HEK293 (cell line): ENCODE measurements around the gene CCL2.

ENCODE experiments used
- CTCF ChIA-PET: fragments of 350-600 bp; formaldehyde crosslinking; extraction: SDS; loops from one replicate; lab custom pipeline; 2021; ENCODE audit warnings: antibody characterized with exemption; lab: Yijun Ruan, JAX
- POLR2A ChIA-PET: fragments of 300-600 bp; formaldehyde crosslinking; extraction: SDS; loops from one replicate; lab custom pipeline; 2020; ENCODE audit warnings: antibody characterized with exemption, inconsistent platforms; lab: Yijun Ruan, JAX
- H3K27ac ChIP-seq: fragments of 200-500 bp; sonication (Bioruptor generic); 2 replicates; pipeline ENCODE4 v1.5.1; 2014; ENCODE audit warnings: low read depth, low read length, control low read depth, inconsistent platforms; ENCODE audit errors: extremely low read depth
- H3K36me3 ChIP-seq, 2 experiments: fragments of 200-500 bp in 1 of 2; sonication (Bioruptor generic) in 1 of 2; 1 replicate in 1 of 2; 2 replicates in 1 of 2; pipeline ENCODE4 v1.5.1; 2014 to 2017; ENCODE audit warnings: inconsistent platforms in 2 of 2, low read length in 2 of 2; ENCODE audit not compliant: control insufficient read depth in 2 of 2, insufficient read depth in 1 of 2
- H3K4me1 ChIP-seq: fragments of 200-500 bp; sonication (Bioruptor generic); 2 replicates; pipeline ENCODE4 v1.5.1; 2014; ENCODE audit warnings: mild to moderate bottlenecking, low read length, inconsistent platforms; ENCODE audit not compliant: control insufficient read depth, insufficient read depth
- H3K4me3 ChIP-seq: 2 replicates; pipeline ENCODE4 v1.5.1; 2011; ENCODE audit warnings: low read depth, mild to moderate bottlenecking, control low read depth, low read length, moderate library complexity
- H3K9me3 ChIP-seq: fragments of 200-500 bp; sonication (Bioruptor generic); 2 replicates; pipeline ENCODE4 v1.5.1; 2014; ENCODE audit warnings: low read depth, low read length, inconsistent platforms; ENCODE audit not compliant: control insufficient read depth, insufficient read depth
- IKZF3 ChIP-seq: fragments of 450-650 bp; IDR thresholded peaks from 2 replicates; pipeline ENCODE4 v1.5.0; 2018; ENCODE audit warnings: missing biosample characterization, mild to moderate bottlenecking, missing genetic modification characterization, moderate library complexity
- KLF10 ChIP-seq: fragments of 450-650 bp; IDR thresholded peaks from 2 replicates; pipeline ENCODE4 v1.5.1; 2018; ENCODE audit warnings: missing biosample characterization, mild to moderate bottlenecking, missing genetic modification characterization
- ZNF146 ChIP-seq: fragments of 450-650 bp; formaldehyde crosslinking; IDR thresholded peaks from 2 replicates; pipeline ENCODE4 v1.5.1; 2016; ENCODE audit warnings: missing biosample characterization, missing genetic modification characterization
- ZNF169 ChIP-seq: fragments of 450-650 bp; formaldehyde crosslinking; IDR thresholded peaks from 2 replicates; pipeline ENCODE4 v1.5.1; 2016; ENCODE audit warnings: missing biosample characterization, missing genetic modification characterization
- ZNF184 ChIP-seq: fragments of 450-650 bp; IDR thresholded peaks from 2 replicates; pipeline ENCODE4 v1.5.1; 2018; ENCODE audit warnings: missing biosample characterization, mild to moderate bottlenecking, missing genetic modification characterization
- ZNF2 ChIP-seq: fragments of 450-650 bp; formaldehyde crosslinking; IDR thresholded peaks from 2 replicates; pipeline ENCODE4 v1.5.1; 2016; ENCODE audit warnings: missing biosample characterization, missing genetic modification characterization
- ZNF202 ChIP-seq: fragments of 450-650 bp; formaldehyde crosslinking; IDR thresholded peaks from 2 replicates; pipeline ENCODE4 v1.5.1; 2016; ENCODE audit warnings: missing biosample characterization, missing genetic modification characterization, borderline replicate concordance
- ZNF366 ChIP-seq: fragments of 450-650 bp; formaldehyde crosslinking; conservative IDR thresholded peaks from 2 replicates; pipeline ENCODE4 v1.5.1; 2016; ENCODE audit warnings: missing biosample characterization, missing genetic modification characterization
- ZNF404 ChIP-seq: fragments of 450-650 bp; formaldehyde crosslinking; IDR thresholded peaks from 2 replicates; pipeline ENCODE4 v1.5.1; 2017; ENCODE audit warnings: missing biosample characterization, missing genetic modification characterization
- ZNF529 ChIP-seq: fragments of 450-650 bp; formaldehyde crosslinking; IDR thresholded peaks from 2 replicates; pipeline ENCODE4 v1.5.1; 2017; ENCODE audit warnings: missing genetic modification characterization, missing biosample characterization; ENCODE audit not compliant: insufficient replicate concordance
- ZNF548 ChIP-seq: fragments of 450-650 bp; formaldehyde crosslinking; IDR thresholded peaks from 2 replicates; pipeline ENCODE4 v1.5.1; 2016; ENCODE audit warnings: missing biosample characterization, missing genetic modification characterization
- ZNF558 ChIP-seq: fragments of 450-650 bp; formaldehyde crosslinking; IDR thresholded peaks from 2 replicates; pipeline ENCODE4 v1.5.1; 2016; ENCODE audit warnings: missing biosample characterization, missing genetic modification characterization
- ZNF610 ChIP-seq: fragments of 450-650 bp; formaldehyde crosslinking; IDR thresholded peaks from 2 replicates; pipeline ENCODE4 v1.5.1; 2016; ENCODE audit warnings: missing biosample characterization, missing genetic modification characterization, borderline replicate concordance
- ZNF623 ChIP-seq: fragments of 450-650 bp; formaldehyde crosslinking; IDR thresholded peaks from 2 replicates; pipeline ENCODE4 v1.5.1; 2016; ENCODE audit warnings: missing biosample characterization, missing genetic modification characterization
- ZNF707 ChIP-seq: fragments of 450-650 bp; formaldehyde crosslinking; IDR thresholded peaks from 2 replicates; pipeline ENCODE4 v1.5.1; 2016; ENCODE audit warnings: missing biosample characterization, missing genetic modification characterization
- ZSCAN16 ChIP-seq: fragments of 450-650 bp; formaldehyde crosslinking; IDR thresholded peaks from 2 replicates; pipeline ENCODE4 v1.5.1; 2016; ENCODE audit warnings: missing biosample characterization, missing genetic modification characterization
- ZSCAN23 ChIP-seq: fragments of 450-650 bp; formaldehyde crosslinking; IDR thresholded peaks from 2 replicates; pipeline ENCODE4 v1.5.1; 2016; ENCODE audit warnings: missing biosample characterization, missing genetic modification characterization
- TF ChIP-seq, protein P1 (sequence below): fragments of 450-650 bp; formaldehyde crosslinking; IDR thresholded peaks from 2 replicates; pipeline ENCODE4 v1.5.1; 2017; ENCODE audit warnings: missing biosample characterization, missing genetic modification characterization
- TF ChIP-seq, protein P2 (sequence below): fragments of 450-650 bp; formaldehyde crosslinking; IDR thresholded peaks from 2 replicates; pipeline ENCODE4 v1.5.1; 2017; ENCODE audit warnings: missing biosample characterization, missing genetic modification characterization

Gene CCL2

GRCh38 chr17:34305061-34305460, 50.0 kb downstream of the CCL2 start:
- Histone ChIP-seq H3K36me3 (no peaks in the 10 kb centered on the region), H3K4me3 (no peak overlapping the region), H3K4me1 (no peaks in the 10 kb centered on the region), H3K9me3 (no peaks in the 10 kb centered on the region)
- CTCF ChIA-PET, result interaction anchor here (0.7 to 15.4 kb wide), 14 partner anchors 13 to 153 kb away, joined by 3 to 206 read pairs (median 4); partner anchors contain the start of gene CCL1
- POLR2A ChIA-PET, result no interaction called here
- TF ChIP-seq ZNF202 (tag by site-specific recombination), result no peak
- no peak for TF ChIP-seq ZSCAN16 (tag by site-specific recombination)
- TF ChIP-seq, all 188 proteins: peak for 0
- no peak overlapping the region for H3K27ac ChIP-seq

DNA sequence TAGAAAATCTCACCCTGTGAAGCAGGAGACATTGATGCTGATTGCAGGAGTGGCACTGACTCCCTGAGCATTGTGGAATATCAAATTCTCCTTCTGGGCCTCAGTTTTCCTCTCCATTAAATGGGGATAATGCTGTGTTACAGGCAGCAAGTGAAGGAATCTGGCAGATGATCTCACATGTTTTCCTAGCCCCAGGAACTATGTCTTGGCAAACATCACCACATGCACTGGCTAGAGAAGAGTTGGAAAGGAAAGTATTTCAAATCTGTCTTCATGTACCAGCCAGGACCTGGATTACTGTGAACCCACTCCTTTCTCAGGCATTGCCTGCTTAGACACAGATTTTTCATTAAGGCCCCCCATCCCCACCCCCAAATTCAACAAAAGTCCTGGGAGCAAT, 50.5 kb downstream of the CCL2 start:
- Histone ChIP-seq H3K4me3 (no peak overlapping the region), H3K27ac (no peak overlapping the region), H3K36me3 (no peaks in the 10 kb centered on the region), H3K9me3 (no peaks in the 10 kb centered on the region), H3K4me1 (no peaks in the 10 kb centered on the region)
- TF ChIP-seq ZNF529 (tag by site-specific recombination), result no peak
- no peak for TF ChIP-seq KLF10 (tag by site-specific recombination)
- TF ChIP-seq ZNF2, result no peak
- TF ChIP-seq ZNF146 (tag by site-specific recombination), result no peak
- TF ChIP-seq ZNF404 (tag by site-specific recombination), result no peak
- TF ChIP-seq, protein P1, sequence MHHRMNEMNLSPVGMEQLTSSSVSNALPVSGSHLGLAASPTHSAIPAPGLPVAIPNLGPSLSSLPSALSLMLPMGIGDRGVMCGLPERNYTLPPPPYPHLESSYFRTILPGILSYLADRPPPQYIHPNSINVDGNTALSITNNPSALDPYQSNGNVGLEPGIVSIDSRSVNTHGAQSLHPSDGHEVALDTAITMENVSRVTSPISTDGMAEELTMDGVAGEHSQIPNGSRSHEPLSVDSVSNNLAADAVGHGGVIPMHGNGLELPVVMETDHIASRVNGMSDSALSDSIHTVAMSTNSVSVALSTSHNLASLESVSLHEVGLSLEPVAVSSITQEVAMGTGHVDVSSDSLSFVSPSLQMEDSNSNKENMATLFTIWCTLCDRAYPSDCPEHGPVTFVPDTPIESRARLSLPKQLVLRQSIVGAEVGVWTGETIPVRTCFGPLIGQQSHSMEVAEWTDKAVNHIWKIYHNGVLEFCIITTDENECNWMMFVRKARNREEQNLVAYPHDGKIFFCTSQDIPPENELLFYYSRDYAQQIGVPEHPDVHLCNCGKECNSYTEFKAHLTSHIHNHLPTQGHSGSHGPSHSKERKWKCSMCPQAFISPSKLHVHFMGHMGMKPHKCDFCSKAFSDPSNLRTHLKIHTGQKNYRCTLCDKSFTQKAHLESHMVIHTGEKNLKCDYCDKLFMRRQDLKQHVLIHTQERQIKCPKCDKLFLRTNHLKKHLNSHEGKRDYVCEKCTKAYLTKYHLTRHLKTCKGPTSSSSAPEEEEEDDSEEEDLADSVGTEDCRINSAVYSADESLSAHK (tag by site-specific recombination), result no peak
- no peak for TF ChIP-seq ZNF623
- no peak for TF ChIP-seq IKZF3 (tag by site-specific recombination)
- no peak for TF ChIP-seq ZSCAN23 (tag by site-specific recombination)
- no peak for TF ChIP-seq ZNF558 (tag by site-specific recombination)
- no peak for TF ChIP-seq ZNF366 (tag by site-specific recombination)
- TF ChIP-seq ZNF548 (tag by site-specific recombination), result no peak
- TF ChIP-seq ZNF169, result no peak
- no peak for TF ChIP-seq ZNF610 (tag by site-specific recombination)
- TF ChIP-seq, protein P2, sequence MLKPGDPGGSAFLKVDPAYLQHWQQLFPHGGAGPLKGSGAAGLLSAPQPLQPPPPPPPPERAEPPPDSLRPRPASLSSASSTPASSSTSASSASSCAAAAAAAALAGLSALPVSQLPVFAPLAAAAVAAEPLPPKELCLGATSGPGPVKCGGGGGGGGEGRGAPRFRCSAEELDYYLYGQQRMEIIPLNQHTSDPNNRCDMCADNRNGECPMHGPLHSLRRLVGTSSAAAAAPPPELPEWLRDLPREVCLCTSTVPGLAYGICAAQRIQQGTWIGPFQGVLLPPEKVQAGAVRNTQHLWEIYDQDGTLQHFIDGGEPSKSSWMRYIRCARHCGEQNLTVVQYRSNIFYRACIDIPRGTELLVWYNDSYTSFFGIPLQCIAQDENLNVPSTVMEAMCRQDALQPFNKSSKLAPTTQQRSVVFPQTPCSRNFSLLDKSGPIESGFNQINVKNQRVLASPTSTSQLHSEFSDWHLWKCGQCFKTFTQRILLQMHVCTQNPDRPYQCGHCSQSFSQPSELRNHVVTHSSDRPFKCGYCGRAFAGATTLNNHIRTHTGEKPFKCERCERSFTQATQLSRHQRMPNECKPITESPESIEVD, result no peak
- ChIA-PET POLR2A (no interaction called here), CTCF (interaction anchor here (0.6 to 15.4 kb wide), 20 partner anchors 10 to 154 kb away, joined by 3 to 206 read pairs (median 4); partner anchors contain the start of gene CCL1)

GRCh38 chr17:34306466-34306865, 51.4 kb downstream of the CCL2 start:
- ChIA-PET POLR2A (no interaction called here), CTCF (interaction anchor here (0.6 to 15.4 kb wide), 21 partner anchors 10 to 609 kb away, joined by 3 to 206 read pairs (median 4); partner anchors contain the start of gene CCL1)
- Histone ChIP-seq H3K27ac (no peak overlapping the region), H3K4me1 (no peaks in the 10 kb centered on the region), H3K36me3 (no peaks in the 10 kb centered on the region), H3K4me3 (no peak overlapping the region), H3K9me3 (no peaks in the 10 kb centered on the region)
- TF ChIP-seq ZNF610 (tag by site-specific recombination) (no peak), ZNF184 (tag by site-specific recombination) (no peak), ZNF707 (tag by site-specific recombination) (no peak)
